ENCODE data around the gene WDR87. TPM values are rescaled to one million over a fixed set of nuclear protein-coding genes. Genes with fewer than 3 reads are reported as not detected.

WDR87 gene
- total and polyA plus RNA-seq, 2 of the 8 experiments (the other 6 are each of a cell fraction or from before 2014, with no cell fraction given): not detected

DNA sequence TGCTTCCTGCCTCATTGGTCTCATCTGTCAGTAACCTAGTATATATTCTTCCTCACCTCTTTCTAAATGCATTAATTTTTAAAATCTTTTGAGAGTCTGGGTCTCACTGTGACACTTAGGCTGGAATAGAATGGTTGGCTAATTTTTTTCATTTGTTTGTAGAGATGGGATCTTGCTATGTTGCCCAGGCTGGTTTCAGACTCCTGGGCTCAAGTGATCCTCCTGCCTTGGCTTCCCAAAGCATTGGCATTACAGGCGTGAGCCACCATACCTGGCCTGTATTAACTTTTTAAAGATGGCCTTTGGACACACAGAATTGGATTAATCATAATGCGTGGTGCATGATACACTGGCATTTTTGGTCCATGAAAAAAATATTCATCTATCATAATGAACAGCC, 30.5 kb upstream of the WDR87 start:
- DNase-seq (ENCODE audit: low read depth in 1 of 2, low spot score in 2 of 2): no peak

More for the DNA sequence above, 30.5 kb upstream of the WDR87 start:
- Histone ChIP-seq H3K4me1 (replicated peaks in 1 of 4; ENCODE audit: control insufficient read depth in 3 of 4, insufficient read depth in 4 of 4, low read length in 3 of 4) (peaks cover 1 to 23% (median 17%) of the 10 kb centered on the region in 4 experiments), H3K36me3 (ENCODE audit: control insufficient read depth in 2 of 4, insufficient read depth in 4 of 4, low read length in 3 of 4) (peaks cover 0 to 13% (median 4%) of the 10 kb centered on the region in 4 experiments; a peak in 2 of 8 replicates), H2BK15ac (ENCODE audit: low read length) (no peak overlapping the region), H2BK20ac (ENCODE audit: low read length) (no peak overlapping the region), H3K79me1 (ENCODE audit: low read depth, low read length) (peaks cover 19% of the 10 kb centered on the region), H4K5ac (ENCODE audit: insufficient read length, low read depth, low read length) (no peak overlapping the region), H2BK120ac (replicated peaks; ENCODE audit: low read depth, low read length) (no peak overlapping the region), H4K20me1 (replicated peaks in 1 of 2; ENCODE audit: control insufficient read depth in 1 of 2, insufficient read depth in 2 of 2, low read length in 2 of 2) (peaks cover 0 to 2% of the 10 kb centered on the region in 2 experiments), H2AFZ (ENCODE audit: low read length) (no peak overlapping the region), H2BK5ac (ENCODE audit: low read depth, low read length) (no peak overlapping the region), H2AK5ac (ENCODE audit: low read depth, low read length) (no peak overlapping the region), H3K56ac (replicated peaks; ENCODE audit: insufficient read length, low read depth, low read length) (no peak overlapping the region), H3K9ac (replicated peaks in 1 of 4; ENCODE audit: extremely low read depth in 1 of 4, low read depth in 3 of 4, low read length in 3 of 4) (no peak overlapping the region), H3K4me3 (ENCODE audit: extremely low read depth in 1 of 4, insufficient read depth in 2 of 4, low read depth in 3 of 4, low read length in 4 of 4) (no peak overlapping the region), H3K18ac (ENCODE audit: extremely low read depth, low read length) (no peak overlapping the region), H3K23ac (ENCODE audit: insufficient read length) (no peak overlapping the region), H3K27ac (ENCODE audit: low read depth, low read length) (no peak overlapping the region), H4K91ac (replicated peaks; ENCODE audit: insufficient read length, low read length) (no peak overlapping the region), H3K79me2 (ENCODE audit: control insufficient read depth in 1 of 2, insufficient read depth in 2 of 2, low read length in 2 of 2) (peaks cover 7 to 78% of the 10 kb centered on the region in 2 experiments), H3K27me3 (replicated peaks in 1 of 4; ENCODE audit: control insufficient read depth in 3 of 4, extremely low read depth in 1 of 4, insufficient read depth in 3 of 4, low read length in 3 of 4) (no peaks in the 10 kb centered on the region), H3K4me2 (ENCODE audit: insufficient read depth in 1 of 2, low read depth in 2 of 2, low read length in 2 of 2) (no peak overlapping the region), H2BK12ac (ENCODE audit: low read depth, low read length) (no peak overlapping the region), H4K8ac (ENCODE audit: extremely low read depth, insufficient read depth, low read length) (no peak overlapping the region), H3K4ac (replicated peaks; ENCODE audit: insufficient read length, low read depth, low read length) (no peak overlapping the region), H3K14ac (ENCODE audit: insufficient read length) (no peak overlapping the region), H3K9me3 (ENCODE audit: insufficient read depth in 2 of 2, low read depth in 1 of 2, low read length in 1 of 2) (peaks cover 3 to 9% of the 10 kb centered on the region in 2 experiments; a peak in 2 of 4 replicates), H3K23me2 (ENCODE audit: low read depth, low read length) (peaks cover 3% of the 10 kb centered on the region; the same call in 1 of the 2 replicates)
- TF ChIP-seq ZNF274 (IDR thresholded peaks at IDR 0.05; ENCODE audit: borderline replicate concordance, extremely low read depth, low read length) (no peak), NANOG (IDR thresholded peaks at IDR 0.05; ENCODE audit: insufficient read depth, low read depth, low read length, poor library complexity, severe bottlenecking) (no peak)
- WGBS, 2 experiments (ENCODE audit: extremely low coverage in 1 of 2, insufficient coverage in 1 of 2, insufficient read length in 1 of 2, insufficient replicate concordance in 2 of 2, low coverage in 1 of 2, low lambda C conversion rate in 2 of 2, missing lambda C conversion rate in 1 of 2): 98% methylated on average over 2 of the region's 2 CpGs; no CpG with 5 or more reads in 1 of the 2 experiments
- CTCF ChIA-PET (ENCODE audit: partially characterized antibody): no interaction called here
- POLR2A ChIA-PET (ENCODE audit: partially characterized antibody): no interaction called here
- no peak for FAIRE-seq

All from H1 (cell line).